ENCODE results near the gene ZNF425.
"Not testable (repeated sequence)": the region's sequence is repeated elsewhere in the genome, so short reads cannot be mapped to it uniquely, and the experiment has no call there.

The ZNF425 gene

DNA sequence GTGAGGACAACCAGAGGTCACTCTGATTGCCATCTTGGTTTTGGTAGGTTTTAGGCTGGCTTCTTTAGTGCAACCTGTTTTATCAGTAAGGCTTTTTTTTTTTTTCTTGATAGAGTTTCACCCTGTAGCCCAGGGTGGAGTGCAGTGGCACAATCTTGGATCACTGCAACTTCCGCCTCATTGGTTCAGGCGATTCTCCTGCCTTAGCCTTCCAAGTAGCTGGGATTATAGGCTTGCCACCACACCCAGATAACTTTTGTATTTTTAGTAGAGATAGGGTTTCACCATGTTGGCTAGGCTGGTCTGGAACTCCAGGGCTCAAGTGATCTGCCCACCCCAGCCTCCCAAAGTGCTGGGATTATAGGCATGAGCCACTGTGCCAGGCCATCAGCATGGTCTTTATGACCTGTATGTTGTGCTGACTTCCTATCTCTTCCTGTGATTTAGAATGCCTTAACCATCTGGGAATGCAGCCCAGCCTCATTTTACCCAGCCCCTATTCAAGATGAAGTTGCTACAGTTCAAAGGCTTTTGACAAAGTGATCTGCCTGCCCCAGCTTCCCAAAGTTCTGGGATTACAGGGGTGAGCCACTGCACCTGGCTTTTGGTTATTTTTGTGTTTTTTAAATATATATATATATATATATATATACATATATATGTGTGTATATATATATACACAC, 7.0 kb upstream of the ZNF425 start:
- DNase-seq (ENCODE audit: low spot score), result no peak

DNA sequence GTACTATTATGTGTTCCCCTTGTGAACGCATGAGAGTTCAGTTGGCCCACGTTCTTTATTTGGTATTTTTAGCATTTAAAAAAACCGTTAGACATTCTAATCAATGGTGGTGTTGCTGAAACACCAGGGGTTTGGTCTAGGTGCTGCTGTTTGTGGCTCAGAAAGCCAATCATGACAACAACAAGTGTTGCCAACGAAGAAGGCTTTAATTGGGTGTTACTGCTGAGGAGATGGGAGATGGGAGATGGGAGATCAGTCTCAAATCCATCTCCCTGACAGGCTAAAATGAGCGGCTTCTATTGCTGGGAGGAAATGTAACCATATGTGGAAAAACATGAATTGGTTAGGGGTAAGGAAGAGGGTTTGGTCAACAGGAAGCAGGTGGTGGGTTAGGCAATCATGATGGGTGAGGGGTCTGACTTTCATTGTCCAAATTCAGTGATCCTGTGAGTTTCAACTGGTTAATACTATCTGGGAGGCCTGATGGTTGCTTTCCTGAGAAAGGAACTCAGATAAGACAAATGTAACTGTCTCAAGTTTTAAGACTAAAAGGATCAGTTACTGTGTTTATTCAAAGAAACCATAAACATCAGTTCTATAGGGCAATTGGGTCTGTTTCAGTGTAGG, 4.6 kb upstream of the ZNF425 start:
- DNase-seq (ENCODE audit: low spot score), result no peak

DNA sequence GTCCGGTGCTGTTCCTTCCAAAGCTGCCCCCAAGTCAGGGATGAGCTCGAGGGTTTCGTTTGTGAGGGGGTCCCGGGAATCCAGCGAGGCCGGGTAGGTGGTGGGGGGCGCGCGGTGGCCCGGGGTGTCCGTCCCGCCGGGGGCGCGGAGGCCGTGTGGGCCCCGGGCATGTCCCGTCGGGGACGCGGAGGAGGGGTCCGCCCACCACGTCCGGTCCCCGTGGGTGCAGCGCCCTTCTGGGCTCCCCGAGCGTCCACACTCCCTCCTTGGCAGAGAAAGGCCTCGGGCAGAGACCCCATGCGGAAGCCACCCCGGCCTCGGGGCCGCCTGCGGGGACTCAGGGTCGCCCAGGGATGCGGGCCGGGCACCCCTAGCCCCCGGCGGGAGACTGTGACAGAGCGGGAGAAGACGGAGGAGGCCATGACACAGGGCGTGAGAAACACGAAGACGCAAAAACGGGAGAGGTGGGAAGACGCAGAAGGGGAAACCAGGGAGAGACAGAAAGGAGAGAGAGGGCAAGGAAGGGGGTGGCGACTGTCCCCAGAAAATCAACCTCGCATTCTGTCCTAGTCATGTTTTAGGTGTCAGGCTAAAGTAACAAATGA, 640 bp upstream of the ZNF425 start:
- peak; percentile 66 for DNase-seq (ENCODE audit: low spot score)

DNA sequence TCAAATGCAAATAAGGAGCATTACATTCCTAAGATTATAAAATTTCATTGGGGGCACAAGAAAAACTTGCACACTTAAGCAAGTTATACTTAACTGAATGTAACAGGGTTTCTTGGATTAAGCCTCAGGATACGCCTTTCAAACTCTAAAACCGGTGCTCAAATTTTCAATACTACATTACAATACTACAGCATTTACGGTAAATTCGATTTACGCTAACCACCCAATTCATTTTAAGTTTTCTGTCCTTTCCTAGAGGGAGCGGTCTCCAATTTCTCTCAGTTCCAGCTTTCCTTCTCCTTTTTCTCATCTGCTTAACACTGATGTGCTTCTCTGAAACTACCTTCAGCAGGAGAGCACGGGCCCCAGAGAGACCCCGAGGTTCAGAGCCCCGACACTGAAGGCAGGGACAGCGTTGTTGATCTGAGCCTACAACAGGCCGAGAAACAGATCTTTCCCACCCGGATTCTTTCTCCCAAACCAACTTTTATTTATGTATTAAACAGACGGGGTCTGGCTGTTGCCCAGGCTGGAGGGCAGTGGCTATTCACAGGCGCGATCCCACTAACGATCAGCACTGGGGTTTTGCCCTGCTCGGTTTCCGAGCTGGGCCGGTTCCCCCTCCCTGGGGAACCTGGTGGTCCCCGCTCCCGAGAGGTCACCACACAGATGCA, 798 bp downstream of the ZNF425 start:
- DNase-seq (ENCODE audit: low spot score), result no peak

DNA sequence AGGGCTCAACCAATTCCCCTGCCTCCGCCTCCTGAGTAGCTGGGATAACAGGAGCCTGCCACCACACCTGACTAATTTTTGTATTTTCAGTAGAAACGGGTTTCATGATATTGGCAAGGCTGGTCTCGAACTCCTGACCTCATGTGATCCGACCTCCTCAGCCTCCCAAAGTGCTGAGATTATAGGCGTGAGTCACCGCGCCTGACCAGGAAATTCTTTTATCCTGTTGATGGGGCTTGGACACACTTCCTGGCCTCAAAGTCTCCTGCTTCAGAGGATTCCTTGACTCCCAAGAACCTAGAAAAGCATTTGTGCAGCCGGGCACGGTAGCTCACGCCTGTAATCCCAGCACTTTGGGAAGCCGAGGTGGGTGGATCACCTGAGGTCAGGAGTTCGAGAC, 16.2 kb downstream of the ZNF425 start:
- no peak for DNase-seq (ENCODE audit: low spot score)

DNA sequence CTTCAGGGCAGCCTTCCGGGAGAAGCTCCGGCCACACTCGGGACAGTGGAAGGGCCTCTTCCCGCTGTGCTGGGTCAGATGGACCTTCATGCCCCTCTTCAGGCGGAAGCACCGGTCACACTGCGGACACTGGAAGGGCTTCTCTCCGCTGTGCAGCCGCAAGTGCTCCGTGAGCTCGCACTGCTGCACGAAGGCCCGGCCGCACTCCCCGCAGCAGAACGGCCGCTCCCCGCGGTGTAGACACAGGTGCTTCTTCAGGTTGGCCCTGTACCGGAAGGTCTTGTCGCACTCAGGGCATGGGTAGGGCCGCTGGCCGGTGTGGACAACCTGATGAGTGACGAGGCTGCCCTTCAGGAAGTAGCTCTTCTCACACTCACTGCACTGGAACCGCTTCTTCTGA, 21.4 kb downstream of the ZNF425 start:
- no peak for DNase-seq (ENCODE audit: low spot score)

DNA sequence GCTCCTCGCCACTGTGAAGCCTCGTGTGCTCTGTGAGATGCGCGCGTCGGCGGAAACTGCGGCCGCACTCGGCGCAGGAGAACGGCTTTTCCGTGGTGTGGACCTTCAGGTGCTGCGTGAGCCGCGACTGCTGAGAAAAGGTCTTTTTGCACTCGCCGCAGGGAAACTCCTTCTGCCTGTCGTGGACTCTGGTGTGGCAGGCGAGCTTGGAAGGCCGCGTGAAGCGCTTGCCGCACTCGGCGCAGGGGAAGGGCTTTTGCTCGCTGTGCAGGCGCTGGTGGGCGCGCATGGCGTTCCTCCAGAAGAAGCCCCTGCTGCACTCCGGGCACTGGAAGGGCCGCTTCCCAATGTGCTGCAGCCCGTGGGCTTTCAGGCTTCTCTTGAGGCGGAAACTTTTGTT, 21.9 kb downstream of the ZNF425 start:
- DNase-seq (ENCODE audit: low spot score), result no peak

DNA sequence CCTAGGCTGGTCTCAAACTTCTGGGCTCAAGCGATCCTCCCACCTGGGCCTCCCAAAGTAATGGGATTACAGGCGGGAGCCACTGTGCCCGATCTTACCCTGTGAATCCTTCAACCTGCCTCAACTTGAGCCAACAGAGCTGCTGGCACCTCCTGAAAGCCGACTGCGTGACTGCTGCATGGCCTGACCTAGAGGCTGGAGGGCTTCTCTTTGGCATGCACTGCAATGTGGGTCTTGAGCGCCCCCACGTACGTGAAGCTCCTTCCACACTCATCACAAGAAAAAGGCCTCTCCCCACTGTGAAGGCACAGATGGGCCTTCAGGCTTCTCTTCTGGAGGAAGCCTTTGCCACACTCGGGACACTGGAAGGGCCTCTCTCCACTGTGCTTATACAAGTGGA, 22.7 kb downstream of the ZNF425 start:
- no peak for DNase-seq (ENCODE audit: low spot score)

DNA sequence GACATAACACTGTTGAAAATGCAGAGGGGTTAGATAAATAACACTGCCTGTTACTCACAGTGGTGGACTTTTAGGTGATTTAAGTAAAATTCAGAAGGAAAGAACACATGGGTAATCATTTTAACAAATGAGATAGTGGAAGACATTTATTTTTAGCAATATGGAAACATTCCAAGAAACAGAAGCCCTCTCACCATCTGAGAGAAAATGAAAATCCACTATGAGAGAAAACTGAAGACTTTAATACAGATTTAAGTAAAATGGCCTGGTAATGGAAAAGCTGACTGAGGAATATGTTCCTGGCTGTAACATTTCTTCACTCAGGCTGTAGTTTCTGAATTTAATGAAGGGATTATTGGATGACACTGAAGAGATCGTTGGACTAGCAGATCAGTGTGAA, 23.5 kb downstream of the ZNF425 start:
- DNase-seq (ENCODE audit: low spot score), result no peak

DNA sequence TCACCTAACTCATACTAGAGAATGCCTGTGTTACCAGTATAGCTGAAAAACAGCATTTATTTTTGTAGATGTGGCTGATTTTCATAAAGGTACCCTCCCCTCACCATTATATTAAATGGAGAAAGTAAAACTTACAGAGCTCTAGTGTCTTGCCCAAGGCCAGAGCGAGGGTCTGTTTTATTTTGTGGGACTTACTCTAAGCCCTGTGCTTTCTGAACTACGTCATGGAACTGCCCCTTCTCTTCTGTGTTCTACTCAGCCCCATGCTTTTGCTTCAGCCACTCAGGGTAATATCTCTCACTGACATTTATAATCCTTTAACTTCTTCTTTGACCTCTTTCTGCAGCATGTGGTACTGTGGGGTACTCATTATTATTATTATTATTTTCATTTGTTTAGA, 25.3 kb downstream of the ZNF425 start:
- DNase-seq (ENCODE audit: low spot score), result no peak

DNA sequence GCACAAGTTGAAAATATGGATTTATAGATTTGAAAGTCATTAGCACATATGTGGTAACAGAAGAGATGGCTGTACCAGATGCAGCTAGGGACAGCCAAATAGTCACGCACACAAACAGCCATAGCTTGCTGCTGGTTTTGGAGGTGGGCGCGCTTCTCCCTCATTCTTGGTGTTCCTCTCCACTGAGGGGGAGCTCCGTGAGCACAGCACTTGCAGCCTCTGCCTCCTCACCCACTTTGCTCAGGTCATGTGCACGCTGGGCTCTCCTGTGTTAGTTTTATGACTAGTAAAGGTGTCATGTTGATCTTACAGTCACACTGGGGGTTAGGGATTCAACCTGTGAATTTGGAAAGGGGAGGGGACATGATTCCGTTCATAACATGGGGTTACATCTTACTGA, 27.1 kb downstream of the ZNF425 start:
- DNase-seq (ENCODE audit: low spot score), result no peak

DNA sequence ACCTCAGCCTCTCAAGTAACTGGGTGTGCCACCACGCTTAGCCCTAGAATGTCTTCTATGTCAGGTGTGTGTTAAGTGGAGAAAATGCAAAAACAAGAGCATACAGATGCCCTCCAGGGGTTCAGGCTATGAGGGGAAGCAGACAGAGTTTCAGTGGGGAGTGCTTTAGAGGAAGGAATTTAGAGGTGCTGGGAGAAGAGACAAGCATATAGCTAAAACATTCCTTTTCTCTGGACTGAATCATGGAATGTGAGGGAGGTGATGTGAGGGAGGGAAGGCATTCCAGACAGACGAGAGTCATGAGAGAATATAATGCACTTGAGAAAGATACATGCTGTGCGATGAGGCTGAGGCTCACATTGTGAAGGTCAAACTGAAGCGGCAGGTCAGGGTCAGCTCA, 29.0 kb downstream of the ZNF425 start:
- no peak for DNase-seq (ENCODE audit: low spot score)

DNA sequence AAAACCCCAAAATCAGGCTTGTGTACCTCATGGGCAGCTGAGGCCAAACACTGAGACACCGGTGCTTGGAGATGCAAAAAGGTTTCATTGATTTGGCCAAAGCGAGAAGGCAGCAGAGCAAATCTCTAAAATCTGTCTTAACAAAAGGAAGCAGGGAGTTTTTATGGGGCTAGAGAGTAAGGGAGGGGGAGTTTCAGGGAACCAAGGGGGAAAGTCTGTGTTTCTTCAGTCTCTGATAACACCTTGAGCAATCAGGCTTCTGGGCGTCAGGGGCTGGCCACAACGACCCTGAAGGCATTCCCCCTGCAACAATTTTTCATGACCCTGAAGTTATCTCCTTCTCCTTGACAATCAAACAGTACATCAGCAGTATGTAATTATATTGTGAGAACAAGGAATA, 32.9 kb downstream of the ZNF425 start:
- DNase-seq (ENCODE audit: low spot score), result no peak

DNA sequence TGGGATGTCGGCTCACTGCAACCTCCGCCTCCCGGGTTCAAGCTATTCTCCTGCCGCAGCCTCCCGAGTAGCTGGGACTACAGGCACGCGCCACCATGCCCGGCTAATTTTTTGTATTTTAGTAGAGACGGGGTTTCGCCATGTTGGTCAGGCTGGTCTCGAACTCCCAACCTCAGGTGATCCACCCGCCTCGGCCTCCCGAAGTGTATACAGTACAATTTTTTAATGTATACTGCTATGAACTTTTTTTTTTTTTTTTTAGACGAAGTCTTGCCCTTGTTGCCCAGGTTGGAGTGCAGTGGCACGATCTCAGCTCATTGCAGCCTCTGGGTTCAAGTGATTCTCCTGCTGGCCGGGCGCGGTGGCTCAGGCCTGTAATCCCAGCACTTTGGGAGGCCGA, 33.9 kb downstream of the ZNF425 start:
- not testable (repeated sequence) for DNase-seq (ENCODE audit: low spot score)

DNA sequence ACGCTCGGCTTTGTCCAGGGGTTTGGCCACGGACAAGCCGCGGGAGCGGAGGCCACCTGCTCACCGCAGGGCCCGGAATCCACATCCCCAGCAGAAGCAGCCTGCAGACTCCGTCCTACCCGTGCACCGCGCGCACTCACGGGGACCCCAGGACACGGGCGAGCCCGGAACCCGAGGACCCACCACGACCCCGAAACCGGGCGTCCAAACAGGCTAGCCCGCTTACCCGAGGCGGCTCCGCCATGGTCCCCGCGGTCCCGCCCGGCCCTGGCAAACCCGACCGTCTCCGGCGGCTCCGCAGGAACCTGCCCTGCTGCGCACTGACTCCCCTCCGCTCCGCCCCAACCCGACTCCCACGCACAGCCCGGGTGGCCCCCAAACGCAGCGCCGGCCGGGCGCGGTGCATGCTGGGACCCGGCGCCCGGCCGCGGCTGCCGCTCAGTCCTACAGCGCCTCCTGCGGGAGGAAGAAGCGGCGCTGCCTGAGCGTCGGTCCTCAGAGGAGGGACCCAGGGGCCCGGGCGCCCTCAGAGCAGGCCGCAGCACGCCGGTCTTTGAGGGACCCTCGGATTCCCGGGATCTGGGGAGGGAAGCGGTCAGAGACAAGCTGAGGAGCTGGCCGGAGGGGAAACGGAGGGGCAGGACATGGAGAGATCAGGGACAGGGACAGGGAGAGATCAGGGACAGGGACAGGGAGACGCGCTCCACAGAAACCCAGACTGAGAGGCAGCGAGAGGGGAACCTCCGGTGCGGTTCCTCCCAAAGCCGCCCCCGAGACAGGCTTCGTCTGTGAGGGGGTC, 35.5 kb downstream of the ZNF425 start, which contains the start of gene ZNF786:
ZNF786 (minus strand) TSS at position 322 of the 799 bp plus-strand sequence; CDS start at position 244, 78 bp downstream.
- DNase-seq (ENCODE audit: low spot score), result peak; percentile 92

DNA sequence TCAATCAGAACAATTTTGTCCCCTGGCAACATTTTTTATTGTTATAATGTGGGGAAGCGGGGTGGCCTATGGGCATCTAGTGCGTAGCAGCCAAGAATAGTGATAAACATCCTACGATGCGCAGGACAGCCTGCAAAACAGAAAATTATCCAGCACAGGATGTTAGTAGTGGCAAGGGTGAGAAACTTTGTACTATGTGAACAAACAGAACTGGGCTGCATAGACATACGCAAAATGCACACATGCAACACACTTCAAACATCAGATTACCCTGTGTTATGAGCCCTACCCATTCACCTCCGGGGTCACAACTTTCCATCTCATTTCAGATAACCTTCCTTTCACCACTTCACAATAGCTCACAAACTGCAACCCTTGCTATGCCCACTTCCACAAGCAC, 38.7 kb downstream of the ZNF425 start:
- no peak for DNase-seq (ENCODE audit: low spot score)

DNA sequence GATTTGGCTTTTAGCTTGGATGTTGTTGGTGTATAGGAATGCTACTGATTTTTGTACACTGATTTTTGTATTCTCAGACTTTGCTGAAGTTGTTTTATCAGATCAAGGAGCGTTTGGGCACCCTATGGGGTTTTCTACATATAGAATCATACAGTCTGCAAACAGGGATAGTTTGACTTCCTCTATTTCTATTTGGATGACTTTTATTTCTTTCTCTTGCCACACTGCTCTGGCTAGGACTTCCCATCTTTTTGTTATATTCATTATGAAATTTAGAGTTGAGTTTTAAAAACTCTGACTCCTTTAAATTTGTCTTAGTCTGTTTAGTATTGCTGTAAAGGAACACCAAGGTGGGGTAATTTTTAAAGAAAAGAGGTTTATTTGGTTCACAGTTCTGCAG, 40.3 kb downstream of the ZNF425 start:
- no peak for DNase-seq (ENCODE audit: low spot score)

DNA sequence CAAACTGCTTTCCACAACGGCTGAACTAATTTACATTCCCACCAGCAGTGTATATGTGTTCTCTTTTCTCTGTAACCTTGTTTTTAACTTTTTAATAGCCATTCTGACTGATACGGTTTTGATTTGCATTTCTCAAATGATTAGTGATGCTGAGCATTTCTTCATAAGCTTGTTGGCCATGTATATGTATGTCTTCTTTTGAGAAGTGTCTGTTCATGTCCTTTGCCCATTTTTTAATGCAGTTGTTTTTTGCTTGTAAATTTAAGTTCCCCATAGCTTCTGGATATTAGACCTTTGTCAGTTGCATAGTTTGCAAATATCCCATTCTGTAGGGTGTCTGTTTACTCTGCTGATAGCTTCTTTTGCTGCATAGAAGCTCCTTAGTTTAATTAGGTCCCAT, 41.7 kb downstream of the ZNF425 start:
- DNase-seq (ENCODE audit: low spot score), result no peak

DNA sequence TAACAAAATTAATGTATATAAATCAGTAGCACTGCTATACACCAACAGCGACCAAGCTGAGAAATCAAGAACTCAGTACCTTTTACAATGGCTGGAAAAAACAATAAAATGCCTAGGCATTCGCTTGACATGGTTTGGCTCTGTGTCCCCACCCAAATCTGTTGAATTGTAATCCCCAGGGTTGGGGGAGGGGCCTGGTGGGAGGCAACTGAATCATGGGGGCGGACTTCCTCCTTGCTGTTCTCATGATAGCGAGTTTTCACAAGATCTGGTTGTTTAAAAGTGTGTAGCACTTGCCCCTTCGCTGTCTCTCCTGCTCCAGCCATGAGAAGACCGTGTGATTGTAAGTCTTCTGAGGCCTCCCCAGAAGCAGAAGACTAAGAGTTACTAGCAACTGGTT, 44.2 kb downstream of the ZNF425 start:
- DNase-seq (ENCODE audit: low spot score), result no peak

DNA sequence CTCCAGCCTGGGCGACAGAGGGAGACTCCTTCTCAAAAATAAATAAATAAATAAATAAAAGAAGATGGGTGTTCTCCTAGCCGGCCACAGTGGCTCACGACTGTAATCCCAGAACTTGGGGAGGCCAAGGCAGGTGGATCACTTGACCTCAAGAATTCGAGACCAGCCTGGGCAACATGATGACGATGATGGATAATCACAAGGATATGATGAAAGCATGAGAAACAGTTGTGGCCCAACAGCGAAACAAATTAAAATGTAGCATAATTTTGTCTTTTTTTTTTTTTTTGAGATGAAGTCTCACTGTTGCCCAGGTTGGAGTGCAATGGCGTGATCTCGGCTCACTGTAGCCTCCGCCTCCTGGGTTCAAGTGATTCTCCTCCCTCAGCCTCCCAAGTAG, 48.5 kb downstream of the ZNF425 start:
- no peak for DNase-seq (ENCODE audit: low spot score)

DNA sequence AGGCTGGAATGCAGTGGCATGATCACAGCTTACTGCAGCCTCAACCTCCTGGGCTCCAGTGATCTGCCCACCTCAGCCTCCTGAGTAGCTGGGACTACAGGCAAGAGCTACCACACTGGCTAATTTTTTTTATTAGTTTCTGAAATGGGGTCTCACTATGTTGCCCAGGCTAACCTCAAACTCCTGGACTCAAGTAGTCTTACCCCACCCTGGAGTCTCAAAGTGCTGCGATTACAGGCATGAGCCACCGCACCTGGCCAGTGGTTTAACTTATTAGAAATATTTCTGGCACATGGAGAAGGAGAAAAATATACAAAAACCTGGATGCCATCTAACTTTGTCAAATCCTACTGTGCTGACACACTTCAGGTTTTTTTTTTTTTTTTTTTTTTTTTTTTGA, 50.8 kb downstream of the ZNF425 start:
- DNase-seq (ENCODE audit: low spot score), result no peak
